ENCODE measurements around the gene CREBRF.

DNA sequence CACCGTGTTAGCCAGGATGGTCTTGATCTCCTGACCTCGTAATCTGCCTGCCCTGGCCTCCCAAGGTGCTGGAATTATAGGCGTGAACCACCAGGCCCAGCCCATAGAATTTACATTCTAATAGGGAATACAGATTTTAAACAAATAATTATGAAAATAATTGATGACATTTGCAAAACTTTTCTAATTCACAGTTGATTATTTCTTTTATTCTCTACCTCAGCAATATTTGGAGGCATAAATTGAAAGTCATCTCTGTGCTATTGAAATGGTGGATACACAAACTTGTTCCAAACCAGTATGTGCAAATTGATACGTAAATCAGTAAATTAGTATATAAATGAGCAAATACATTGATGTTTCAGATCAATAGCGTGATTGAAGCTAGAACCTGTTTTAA, 96.4 kb downstream of the CREBRF start:
- TF ChIP-seq, protein P1, sequence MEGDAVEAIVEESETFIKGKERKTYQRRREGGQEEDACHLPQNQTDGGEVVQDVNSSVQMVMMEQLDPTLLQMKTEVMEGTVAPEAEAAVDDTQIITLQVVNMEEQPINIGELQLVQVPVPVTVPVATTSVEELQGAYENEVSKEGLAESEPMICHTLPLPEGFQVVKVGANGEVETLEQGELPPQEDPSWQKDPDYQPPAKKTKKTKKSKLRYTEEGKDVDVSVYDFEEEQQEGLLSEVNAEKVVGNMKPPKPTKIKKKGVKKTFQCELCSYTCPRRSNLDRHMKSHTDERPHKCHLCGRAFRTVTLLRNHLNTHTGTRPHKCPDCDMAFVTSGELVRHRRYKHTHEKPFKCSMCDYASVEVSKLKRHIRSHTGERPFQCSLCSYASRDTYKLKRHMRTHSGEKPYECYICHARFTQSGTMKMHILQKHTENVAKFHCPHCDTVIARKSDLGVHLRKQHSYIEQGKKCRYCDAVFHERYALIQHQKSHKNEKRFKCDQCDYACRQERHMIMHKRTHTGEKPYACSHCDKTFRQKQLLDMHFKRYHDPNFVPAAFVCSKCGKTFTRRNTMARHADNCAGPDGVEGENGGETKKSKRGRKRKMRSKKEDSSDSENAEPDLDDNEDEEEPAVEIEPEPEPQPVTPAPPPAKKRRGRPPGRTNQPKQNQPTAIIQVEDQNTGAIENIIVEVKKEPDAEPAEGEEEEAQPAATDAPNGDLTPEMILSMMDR (IDR thresholded peaks at IDR 0.05; ENCODE audit: borderline replicate concordance, extremely low read depth, low read length, poor library complexity, severe bottlenecking), result no peak
- TF ChIP-seq EZH2 (IDR thresholded peaks at IDR 0.05; ENCODE audit: borderline replicate concordance, low read depth, low read length, severe bottlenecking), result no peak
